ENCODE results near the gene PROM1. TPM values are rescaled to one million over a fixed set of nuclear protein-coding genes. Genes with fewer than 3 reads are reported as not detected.

PROM1 gene
- total and polyA plus RNA-seq, 9 of the 15 experiments (the other 6 are each of a cell fraction or from before 2014, with no cell fraction given): 0.05 TPM; not detected in 8

DNA sequence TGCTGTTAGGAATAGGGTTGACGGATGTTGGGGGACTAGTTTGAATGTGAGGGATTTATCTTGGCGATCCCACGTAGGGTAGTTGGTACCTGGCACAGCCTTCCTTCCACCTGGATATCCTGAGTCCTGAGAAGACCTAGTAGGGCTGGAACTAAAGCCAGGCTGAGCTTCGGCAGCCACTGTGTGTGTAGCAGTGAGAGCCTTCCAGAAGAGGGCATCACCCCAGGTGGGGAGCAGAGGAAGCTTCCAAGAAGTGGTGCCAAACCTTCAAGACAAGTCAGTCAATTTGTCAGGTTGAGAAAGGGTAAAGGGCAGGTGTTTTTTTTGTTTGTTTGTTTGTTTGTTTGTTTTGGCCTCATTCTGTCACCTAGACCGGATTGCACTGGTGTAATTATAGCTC, 119.7 kb downstream of the PROM1 start (continued):
- TF ChIP-seq, protein P1, sequence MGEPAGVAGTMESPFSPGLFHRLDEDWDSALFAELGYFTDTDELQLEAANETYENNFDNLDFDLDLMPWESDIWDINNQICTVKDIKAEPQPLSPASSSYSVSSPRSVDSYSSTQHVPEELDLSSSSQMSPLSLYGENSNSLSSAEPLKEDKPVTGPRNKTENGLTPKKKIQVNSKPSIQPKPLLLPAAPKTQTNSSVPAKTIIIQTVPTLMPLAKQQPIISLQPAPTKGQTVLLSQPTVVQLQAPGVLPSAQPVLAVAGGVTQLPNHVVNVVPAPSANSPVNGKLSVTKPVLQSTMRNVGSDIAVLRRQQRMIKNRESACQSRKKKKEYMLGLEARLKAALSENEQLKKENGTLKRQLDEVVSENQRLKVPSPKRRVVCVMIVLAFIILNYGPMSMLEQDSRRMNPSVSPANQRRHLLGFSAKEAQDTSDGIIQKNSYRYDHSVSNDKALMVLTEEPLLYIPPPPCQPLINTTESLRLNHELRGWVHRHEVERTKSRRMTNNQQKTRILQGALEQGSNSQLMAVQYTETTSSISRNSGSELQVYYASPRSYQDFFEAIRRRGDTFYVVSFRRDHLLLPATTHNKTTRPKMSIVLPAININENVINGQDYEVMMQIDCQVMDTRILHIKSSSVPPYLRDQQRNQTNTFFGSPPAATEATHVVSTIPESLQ (CRISPR knock-in tag; IDR thresholded peaks at IDR 0.05): no peak
- TF ChIP-seq FOXM1 (IDR thresholded peaks at IDR 0.05; ENCODE audit: low read depth) (no peak), FOXM1 (CRISPR knock-in tag; IDR thresholded peaks at IDR 0.05; ENCODE audit: low read depth) (no peak)

DNA sequence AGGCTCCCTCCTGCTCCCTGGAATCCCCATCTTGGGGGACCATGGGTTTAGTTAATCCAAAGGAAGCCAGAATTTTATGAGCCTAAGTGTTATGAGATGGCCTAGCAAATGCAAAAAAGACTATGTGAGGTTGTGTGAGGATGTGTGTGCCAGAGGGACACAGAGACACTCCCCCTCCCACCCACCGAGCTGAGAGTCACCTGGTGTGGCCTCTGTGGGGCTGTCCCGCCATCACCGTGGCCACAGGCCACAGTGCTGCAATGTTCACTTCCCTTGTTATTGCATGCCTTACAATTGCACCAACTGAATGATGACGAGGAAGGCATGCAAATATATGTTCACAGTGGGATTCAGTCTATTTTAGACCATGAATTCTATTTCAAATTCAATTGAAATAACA, 120.2 kb downstream of the PROM1 start:
- Histone ChIP-seq H3K9me1 (ENCODE audit: control insufficient read depth, insufficient read depth, low read length) (no peaks in the 10 kb centered on the region), H2AFZ (ENCODE audit: low read depth, low read length) (no peak overlapping the region), H3K4me3 (no peak overlapping the region), H3K36me3 (ENCODE audit: control insufficient read depth, insufficient read depth, low read length) (no peaks in the 10 kb centered on the region), H3K27ac (ENCODE audit: extremely low read depth, low read depth, low read length) (no peak overlapping the region), H3K9me3 (replicated peaks; ENCODE audit: control insufficient read depth, insufficient read depth, low read depth, low read length) (no peaks in the 10 kb centered on the region), H3K79me2 (ENCODE audit: control insufficient read depth, insufficient read depth, low read length) (no peaks in the 10 kb centered on the region), H4K20me1 (replicated peaks; ENCODE audit: control insufficient read depth, insufficient read depth, low read length) (no peaks in the 10 kb centered on the region), H3K27me3 (ENCODE audit: control insufficient read depth in 2 of 2, insufficient read depth in 2 of 2, low read length in 2 of 2) (peaks cover 0 to 11% of the 10 kb centered on the region in 2 experiments; a peak in 3 of 5 replicates), H3K4me2 (ENCODE audit: insufficient read depth, low read length) (no peak overlapping the region), H3K4me1 (replicated peaks in 1 of 2; ENCODE audit: control insufficient read depth in 2 of 2, insufficient read depth in 2 of 2, low read length in 2 of 2) (peaks cover 0 to 5% of the 10 kb centered on the region in 2 experiments; a peak in 1 of 5 replicates), H3K9ac (ENCODE audit: insufficient read depth in 1 of 2, low read depth in 2 of 2, low read length in 2 of 2) (no peak overlapping the region)
- intact Hi-C loops (cut with micrococcal nuclease): loop anchor here (5.0 kb wide), 1 partner anchor 39 kb away; no protein-coding TSS in a partner anchor
- FAIRE-seq (no peak), ATAC-seq (no peak), DNase-seq (ENCODE audit: extremely low read depth in 1 of 4, low spot score in 3 of 4) (no peak)
- in situ Hi-C loops (cut with MboI): no loop called here
- ChIA-PET CTCF (ENCODE audit: low intra/inter-chr PET ratio) (no interaction called here), POLR2A (no interaction called here)
- 6% methylated on average over 4 of the region's 4 CpGs for WGBS (ENCODE audit: insufficient coverage, low coverage, missing lambda C conversion rate)
- no TSS peak for BruUV-seq (replicated peaks)
- TF ChIP-seq E2F3 (CRISPR knock-in tag; IDR thresholded peaks at IDR 0.05): no peak
- no peak for TF ChIP-seq YBX1 (IDR thresholded peaks at IDR 0.05)
- no peak for TF ChIP-seq CREM (IDR thresholded peaks at IDR 0.05; ENCODE audit: low read depth)
- no peak for TF ChIP-seq E4F1 (CRISPR knock-in tag; IDR thresholded peaks at IDR 0.05; ENCODE audit: borderline replicate concordance)
- TF ChIP-seq, protein P2, sequence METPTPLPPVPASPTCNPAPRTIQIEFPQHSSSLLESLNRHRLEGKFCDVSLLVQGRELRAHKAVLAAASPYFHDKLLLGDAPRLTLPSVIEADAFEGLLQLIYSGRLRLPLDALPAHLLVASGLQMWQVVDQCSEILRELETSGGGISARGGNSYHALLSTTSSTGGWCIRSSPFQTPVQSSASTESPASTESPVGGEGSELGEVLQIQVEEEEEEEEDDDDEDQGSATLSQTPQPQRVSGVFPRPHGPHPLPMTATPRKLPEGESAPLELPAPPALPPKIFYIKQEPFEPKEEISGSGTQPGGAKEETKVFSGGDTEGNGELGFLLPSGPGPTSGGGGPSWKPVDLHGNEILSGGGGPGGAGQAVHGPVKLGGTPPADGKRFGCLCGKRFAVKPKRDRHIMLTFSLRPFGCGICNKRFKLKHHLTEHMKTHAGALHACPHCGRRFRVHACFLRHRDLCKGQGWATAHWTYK (CRISPR knock-in tag; IDR thresholded peaks at IDR 0.05): no peak
- no peak for TF ChIP-seq NRF1 (conservative IDR thresholded peaks at IDR 0.05 in 1 of 2, IDR thresholded peaks at IDR 0.05 in 1 of 2)
- no peak for TF ChIP-seq ETV5 (CRISPR knock-in tag; IDR thresholded peaks at IDR 0.05; ENCODE audit: low read depth)
- TF ChIP-seq, protein P3, sequence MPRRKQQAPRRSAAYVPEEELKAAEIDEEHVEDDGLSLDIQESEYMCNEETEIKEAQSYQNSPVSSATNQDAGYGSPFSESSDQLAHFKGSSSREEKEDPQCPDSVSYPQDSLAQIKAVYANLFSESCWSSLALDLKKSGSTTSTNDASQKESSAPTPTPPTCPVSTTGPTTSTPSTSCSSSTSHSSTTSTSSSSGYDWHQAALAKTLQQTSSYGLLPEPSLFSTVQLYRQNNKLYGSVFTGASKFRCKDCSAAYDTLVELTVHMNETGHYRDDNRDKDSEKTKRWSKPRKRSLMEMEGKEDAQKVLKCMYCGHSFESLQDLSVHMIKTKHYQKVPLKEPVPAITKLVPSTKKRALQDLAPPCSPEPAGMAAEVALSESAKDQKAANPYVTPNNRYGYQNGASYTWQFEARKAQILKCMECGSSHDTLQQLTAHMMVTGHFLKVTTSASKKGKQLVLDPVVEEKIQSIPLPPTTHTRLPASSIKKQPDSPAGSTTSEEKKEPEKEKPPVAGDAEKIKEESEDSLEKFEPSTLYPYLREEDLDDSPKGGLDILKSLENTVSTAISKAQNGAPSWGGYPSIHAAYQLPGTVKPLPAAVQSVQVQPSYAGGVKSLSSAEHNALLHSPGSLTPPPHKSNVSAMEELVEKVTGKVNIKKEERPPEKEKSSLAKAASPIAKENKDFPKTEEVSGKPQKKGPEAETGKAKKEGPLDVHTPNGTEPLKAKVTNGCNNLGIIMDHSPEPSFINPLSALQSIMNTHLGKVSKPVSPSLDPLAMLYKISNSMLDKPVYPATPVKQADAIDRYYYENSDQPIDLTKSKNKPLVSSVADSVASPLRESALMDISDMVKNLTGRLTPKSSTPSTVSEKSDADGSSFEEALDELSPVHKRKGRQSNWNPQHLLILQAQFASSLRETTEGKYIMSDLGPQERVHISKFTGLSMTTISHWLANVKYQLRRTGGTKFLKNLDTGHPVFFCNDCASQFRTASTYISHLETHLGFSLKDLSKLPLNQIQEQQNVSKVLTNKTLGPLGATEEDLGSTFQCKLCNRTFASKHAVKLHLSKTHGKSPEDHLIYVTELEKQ (CRISPR knock-in tag; IDR thresholded peaks at IDR 0.05): no peak
- TF ChIP-seq SMARCA5 (IDR thresholded peaks at IDR 0.05): no peak
- no peak for TF ChIP-seq NFRKB (IDR thresholded peaks at IDR 0.05; ENCODE audit: low read depth)

Data from K562 (cell line).